Measurements from ENCODE around the gene POLR1B.
"Not testable (repeated sequence)": the region's sequence is repeated elsewhere in the genome, so short reads cannot be mapped to it uniquely, and the experiment has no call there.

POLR1B gene

GRCh38 chr2:112542123-112542983 lies at the start of gene POLR1B:
Gene POLR1B, plus strand, starts transcription at chr2:112542465. Its CDS starts 30 bp downstream, at chr2:112542495.
- peak; percentile 37 to 53 for DNase-seq (ENCODE audit: low read depth in 2 of 2)

- DNase-seq (ENCODE audit: low read depth in 2 of 2): no peak
These were observed 49.2 kb upstream of the POLR1B start for GRCh38 chr2:112493048-112493447.

GRCh38 chr2:112493858-112494648 lies 48.2 kb upstream of the POLR1B start:
- DNase-seq (ENCODE audit: low read depth in 2 of 2): no peak

- DNase-seq (ENCODE audit: low read depth in 2 of 2): no peak
These were observed 47.4 kb upstream of the POLR1B start for GRCh38 chr2:112494828-112495227.

- DNase-seq (ENCODE audit: low read depth in 2 of 2): not testable (repeated sequence)
These were observed 46.4 kb upstream of the POLR1B start for GRCh38 chr2:112495878-112496277.

GRCh38 chr2:112500850-112501484 lies 41.3 kb upstream of the POLR1B start:
- DNase-seq (ENCODE audit: low read depth in 2 of 2): peak in 1 of 2 donors; percentile 20

- DNase-seq (ENCODE audit: low read depth in 2 of 2): not testable (repeated sequence)
These were observed 32.8 kb upstream of the POLR1B start for GRCh38 chr2:112509239-112509998.

GRCh38 chr2:112516801-112517200 lies 25.5 kb upstream of the POLR1B start:
- DNase-seq (ENCODE audit: low read depth in 2 of 2): no peak

- DNase-seq (ENCODE audit: low read depth in 2 of 2): no peak
These were observed 23.5 kb upstream of the POLR1B start for GRCh38 chr2:112518807-112519206.

GRCh38 chr2:112519506-112519905 lies 22.8 kb upstream of the POLR1B start:
- no peak for DNase-seq (ENCODE audit: low read depth in 2 of 2)

GRCh38 chr2:112520234-112520783 lies 22.0 kb upstream of the POLR1B start:
- no peak for DNase-seq (ENCODE audit: low read depth in 2 of 2)

GRCh38 chr2:112523291-112523777 lies 18.9 kb upstream of the POLR1B start:
- DNase-seq (ENCODE audit: low read depth in 2 of 2): no peak

GRCh38 chr2:112524276-112524675 lies 18.0 kb upstream of the POLR1B start:
- DNase-seq (ENCODE audit: low read depth in 2 of 2): not testable (repeated sequence)

GRCh38 chr2:112528541-112528940 lies 13.7 kb upstream of the POLR1B start:
- DNase-seq (ENCODE audit: low read depth in 2 of 2): no peak

- DNase-seq (ENCODE audit: low read depth in 2 of 2): no peak
These were observed 12.5 kb upstream of the POLR1B start for GRCh38 chr2:112529757-112530156.

GRCh38 chr2:112530728-112531127 lies 11.5 kb upstream of the POLR1B start:
- no peak for DNase-seq (ENCODE audit: low read depth in 2 of 2)

GRCh38 chr2:112534826-112535225 lies 7.4 kb upstream of the POLR1B start:
- DNase-seq (ENCODE audit: low read depth in 2 of 2): no peak

GRCh38 chr2:112536665-112537064 lies 5.6 kb upstream of the POLR1B start:
- not testable (repeated sequence) for DNase-seq (ENCODE audit: low read depth in 2 of 2)

- no peak for DNase-seq (ENCODE audit: low read depth in 2 of 2)
These were observed 3.0 kb upstream of the POLR1B start for GRCh38 chr2:112539306-112539705.

- no peak for DNase-seq (ENCODE audit: low read depth in 2 of 2)
These were observed 1.4 kb upstream of the POLR1B start for GRCh38 chr2:112540906-112541305.
